GM18861 (cell line): Measurements from ENCODE around the gene MACC1.
A peak's percentile ranks its signal among the peaks of the same experiment; 100 is the strongest.

ENCODE experiments used
- ATAC-seq: cut with Tn5 transposase; IDR thresholded peaks from one replicate; pipeline ENCODE4 v1.9.1; 2021; ENCODE audit not compliant: unreplicated experiment

Gene MACC1

GRCh38 chr7:20217193-20217948, at the start of gene MACC1:
TSS of gene MACC1 (minus strand) at chr7:20217384. CDS start at chr7:20161862, 55,522 bp downstream.
- peak; percentile 46 for ATAC-seq

- no peak for ATAC-seq
Observed at GRCh38 chr7:20264623-20265022, 47.4 kb upstream of the MACC1 start.

- no peak for ATAC-seq
Observed at GRCh38 chr7:20260223-20260622, 43.0 kb upstream of the MACC1 start.

GRCh38 chr7:20257212-20257611, 40.0 kb upstream of the MACC1 start:
- ATAC-seq = no peak

- peak; percentile 54 for ATAC-seq
Observed at GRCh38 chr7:20249920-20250319, 32.7 kb upstream of the MACC1 start.

GRCh38 chr7:20249376-20249775, 32.2 kb upstream of the MACC1 start:
- no peak for ATAC-seq

- no peak for ATAC-seq
Observed at GRCh38 chr7:20246236-20246635, 29.1 kb upstream of the MACC1 start.

- ATAC-seq = no peak
Observed at GRCh38 chr7:20244334-20245120, 27.3 kb upstream of the MACC1 start.

- ATAC-seq = peak; percentile 27
Observed at GRCh38 chr7:20241911-20242261, 24.7 kb upstream of the MACC1 start.

GRCh38 chr7:20241194-20241910, 24.2 kb upstream of the MACC1 start:
- ATAC-seq = no peak

- ATAC-seq = peak; percentile 35
Observed at GRCh38 chr7:20240080-20240926, 23.1 kb upstream of the MACC1 start.

- ATAC-seq = peak; percentile 84
Observed at GRCh38 chr7:20238754-20239324, 21.7 kb upstream of the MACC1 start.

- no peak for ATAC-seq
Observed at GRCh38 chr7:20238194-20238753, 21.1 kb upstream of the MACC1 start.

- ATAC-seq = no peak
Observed at GRCh38 chr7:20237464-20238193, 20.4 kb upstream of the MACC1 start.

GRCh38 chr7:20236790-20237189, 19.6 kb upstream of the MACC1 start:
- no peak for ATAC-seq

GRCh38 chr7:20236043-20236442, 18.9 kb upstream of the MACC1 start:
- no peak for ATAC-seq

GRCh38 chr7:20235288-20235687, 18.1 kb upstream of the MACC1 start:
- no peak for ATAC-seq

- no peak for ATAC-seq
Observed at GRCh38 chr7:20233362-20233761, 16.2 kb upstream of the MACC1 start.

GRCh38 chr7:20232848-20233247, 15.7 kb upstream of the MACC1 start:
- peak; percentile 29 for ATAC-seq
